ENCODE results near the gene ARR3.
A peak's percentile ranks its signal among the peaks of the same experiment; 100 is the strongest.
"Not testable (repeated sequence)": the region's sequence is repeated elsewhere in the genome, so short reads cannot be mapped to it uniquely, and the experiment has no call there.

Gene ARR3

GRCh38 chrX:70268034-70268433, at the start of gene ARR3:
TSS of gene ARR3 (plus strand) at chrX:70268334. CDS start at chrX:70269386, 1,052 bp downstream.
- DNase-seq, result no peak

GRCh38 chrX:70219938-70220764, 48.0 kb upstream of the ARR3 start:
- DNase-seq, result no peak

GRCh38 chrX:70226048-70226447, 42.1 kb upstream of the ARR3 start:
- DNase-seq, result no peak

DNA sequence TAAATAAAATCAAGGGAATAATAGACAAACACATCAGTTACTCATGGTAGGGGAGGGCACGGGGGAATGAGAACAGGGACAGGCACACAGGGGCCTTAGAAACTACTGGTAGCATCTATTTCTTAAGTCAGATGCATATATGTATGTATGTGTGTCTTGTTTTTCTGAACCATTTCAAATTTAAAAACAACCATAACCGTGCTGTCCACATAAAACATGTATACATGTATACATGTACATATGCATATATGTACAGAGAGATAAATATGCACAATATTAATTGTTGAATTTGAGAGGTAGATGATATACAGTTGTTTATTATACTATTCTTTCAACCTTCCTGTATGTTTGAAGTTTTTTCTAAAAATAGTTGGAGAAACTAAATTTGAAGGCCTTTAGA, 41.4 kb upstream of the ARR3 start:
- DNase-seq, result no peak

DNA sequence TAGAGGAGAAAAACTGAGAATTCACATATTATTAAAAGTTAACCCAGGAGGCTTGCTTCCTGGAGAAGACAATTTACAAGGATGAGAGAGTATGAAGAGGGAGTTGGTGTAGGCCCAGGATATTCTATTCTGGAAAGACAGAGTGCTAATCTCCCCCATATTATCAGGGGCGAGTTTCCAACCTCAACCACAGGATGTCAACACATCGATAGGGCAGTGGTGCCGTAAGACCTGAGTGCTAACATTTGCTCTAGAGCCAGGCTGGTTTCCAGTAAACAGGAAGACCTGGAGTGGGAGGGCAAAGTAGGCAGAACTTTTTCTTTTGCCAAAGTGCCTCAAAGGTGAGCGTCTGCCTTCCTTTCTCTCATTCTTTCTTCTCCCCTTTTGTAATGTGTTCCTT, 36.5 kb upstream of the ARR3 start:
- no peak for DNase-seq

DNA sequence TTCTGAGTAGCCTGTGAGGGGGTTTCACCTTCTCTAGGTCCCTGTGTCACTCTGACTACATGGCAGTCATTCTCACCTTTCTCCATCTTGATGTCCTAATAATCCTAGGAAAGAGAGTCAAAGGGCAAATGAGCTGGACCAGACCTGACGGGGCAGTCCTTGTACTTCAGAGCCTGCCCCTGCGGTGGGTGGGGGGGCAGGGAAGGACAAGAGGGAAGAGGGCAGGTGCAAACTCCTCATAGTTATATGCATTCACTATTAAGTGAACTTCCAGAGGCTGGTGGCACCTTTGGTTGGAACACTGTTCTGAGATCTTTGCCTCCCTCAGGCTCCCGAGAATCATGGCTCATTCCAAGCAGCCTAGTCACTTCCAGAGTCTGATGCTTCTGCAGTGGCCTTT, 33.8 kb upstream of the ARR3 start, which contains the start of gene AWAT1:
Gene AWAT1, plus strand, starts transcription at position 301 of the 400 bp plus-strand sequence. Its CDS starts 41 bp downstream, at position 342.
- DNase-seq, result no peak

DNA sequence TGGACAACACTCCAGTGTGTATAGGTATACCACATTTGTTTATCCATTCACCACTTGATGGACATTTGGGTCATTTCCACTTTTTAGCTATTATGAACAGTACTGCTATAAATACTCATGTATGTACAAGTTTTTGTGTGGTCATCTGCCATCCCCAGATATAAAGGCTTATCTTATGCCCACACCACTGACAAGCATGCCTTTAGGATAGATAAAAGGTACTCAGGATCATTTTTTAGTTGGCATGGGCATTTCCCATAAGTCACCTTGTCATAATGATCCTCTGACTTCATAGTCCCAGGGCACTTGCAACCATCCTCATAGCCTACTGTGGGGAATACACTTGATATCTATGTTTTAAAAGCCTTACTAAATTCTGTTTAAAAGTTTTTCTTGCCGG, 27.4 kb upstream of the ARR3 start:
- DNase-seq, result no peak

- no peak for DNase-seq
Measured at GRCh38 chrX:70241501-70241900, 26.6 kb upstream of the ARR3 start.

- not testable (repeated sequence) for DNase-seq
Measured at GRCh38 chrX:70243601-70244000, 24.5 kb upstream of the ARR3 start.

DNA sequence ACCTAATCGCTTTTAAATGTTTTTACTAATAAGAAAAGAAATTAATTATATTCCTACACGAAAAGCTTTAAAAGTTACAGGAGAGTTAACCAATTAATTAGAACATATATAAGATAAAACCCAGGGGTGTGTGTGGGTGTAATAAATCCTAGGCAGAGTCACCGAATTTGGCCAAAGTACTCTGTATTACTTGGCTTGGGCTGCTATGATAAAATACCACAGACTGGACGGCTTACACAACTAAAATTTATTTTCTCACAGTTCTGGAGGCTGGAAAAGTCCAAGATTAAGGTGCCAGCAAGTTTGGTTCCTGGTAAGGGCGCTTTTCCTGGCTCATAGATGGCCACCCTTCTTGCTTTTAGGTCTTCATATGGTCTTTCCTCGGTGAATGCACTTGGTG, 23.3 kb upstream of the ARR3 start:
- no peak for DNase-seq

GRCh38 chrX:70247252-70247651, 20.9 kb upstream of the ARR3 start:
- no peak for DNase-seq

DNA sequence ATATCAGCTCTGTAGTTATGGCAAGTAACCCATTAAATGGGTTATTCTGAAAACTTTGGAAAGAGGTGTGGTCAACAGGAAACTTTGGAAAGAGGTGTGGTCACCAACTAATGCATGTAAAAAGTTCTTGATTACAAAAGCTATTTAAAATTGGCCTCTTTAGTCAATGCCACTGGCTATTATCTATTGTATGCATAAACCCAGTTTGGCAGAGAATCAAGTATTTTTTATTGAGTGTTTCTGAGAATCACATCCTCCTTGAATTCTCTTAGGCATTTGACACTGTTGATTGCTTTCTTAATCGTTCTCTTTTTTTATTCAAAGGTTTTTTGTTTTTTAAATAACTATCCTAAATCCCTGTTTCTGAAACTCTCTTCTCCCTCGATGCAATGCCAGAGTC, 15.6 kb upstream of the ARR3 start:
- no peak for DNase-seq

DNA sequence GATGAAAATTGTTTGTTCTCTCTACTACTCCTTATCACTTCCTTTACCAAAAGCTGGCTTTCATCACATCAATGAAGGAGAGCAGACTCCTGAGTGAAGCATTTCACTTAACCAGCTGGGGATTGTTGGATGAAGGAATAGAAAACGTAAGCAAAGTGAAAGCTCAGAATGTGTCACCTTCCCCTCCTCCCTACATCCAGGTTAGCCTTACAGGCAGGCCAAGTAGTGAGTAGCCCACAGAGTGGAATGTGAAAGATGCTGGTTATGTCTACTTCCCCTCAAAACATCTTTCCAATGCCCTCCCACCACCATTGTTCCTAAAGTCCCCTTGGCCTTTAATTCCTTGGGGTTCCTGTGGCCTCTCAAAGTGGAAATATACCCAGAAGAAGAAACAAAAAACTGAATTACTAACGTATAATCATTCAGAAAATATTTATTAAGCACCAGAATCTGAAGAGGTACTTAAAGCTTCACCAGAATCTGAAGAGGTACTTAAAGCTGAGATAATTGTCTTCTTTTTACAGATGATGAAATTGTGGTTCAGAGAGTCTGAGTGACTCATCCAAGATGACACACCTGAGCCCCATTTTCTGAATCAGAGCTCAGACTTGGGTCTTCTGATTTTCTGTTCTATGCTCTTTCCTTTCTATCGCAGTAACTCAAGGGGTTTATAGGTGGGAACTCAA, 14.6 kb upstream of the ARR3 start:
- DNase-seq, result no peak

GRCh38 chrX:70254063-70254400, 14.1 kb upstream of the ARR3 start:
- no peak for DNase-seq

- DNase-seq, result no peak
Measured at GRCh38 chrX:70254909-70255308, 13.2 kb upstream of the ARR3 start.

GRCh38 chrX:70255452-70255851, 12.7 kb upstream of the ARR3 start:
- no peak for DNase-seq

DNA sequence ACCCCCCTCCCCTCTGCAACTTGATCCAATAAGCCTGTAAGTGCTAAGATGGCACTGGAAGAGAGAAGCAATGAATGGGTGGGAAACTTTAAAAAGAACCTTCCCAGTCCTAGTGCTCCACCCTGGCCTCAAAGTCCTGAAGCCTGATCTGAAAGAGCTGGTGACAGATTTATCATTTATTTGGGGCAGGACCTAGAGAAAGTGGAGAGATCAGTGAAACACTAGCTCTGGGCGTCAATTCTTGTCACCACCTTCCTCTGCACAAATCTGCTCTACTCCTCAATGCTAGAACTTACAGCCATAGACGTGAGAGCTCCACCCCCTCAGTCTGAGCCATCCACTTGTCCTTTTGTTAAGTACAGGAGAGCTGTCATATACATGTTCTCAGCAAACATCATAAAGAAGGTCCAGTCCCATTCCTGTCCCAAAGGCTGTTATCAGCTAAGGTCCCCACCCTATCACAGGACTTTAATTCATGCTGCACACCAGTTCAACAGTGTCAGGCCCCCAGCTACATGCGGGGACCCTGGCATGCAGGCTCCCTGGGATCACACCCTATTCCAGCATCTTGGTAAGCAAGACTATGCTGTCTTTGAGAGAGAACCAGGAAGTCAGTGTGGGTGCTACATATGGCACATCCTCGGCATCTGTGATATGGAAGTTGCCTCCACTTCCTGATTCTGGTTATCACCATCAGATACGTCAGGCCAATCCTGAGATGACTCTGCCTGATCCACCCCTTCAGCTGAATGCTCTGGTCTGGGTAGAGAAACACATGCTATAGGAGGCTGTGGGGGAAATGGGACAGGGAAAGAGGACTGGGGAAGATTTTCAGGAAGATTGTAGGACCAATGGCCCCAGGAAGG, 10.5 kb upstream of the ARR3 start:
- no peak for DNase-seq

DNA sequence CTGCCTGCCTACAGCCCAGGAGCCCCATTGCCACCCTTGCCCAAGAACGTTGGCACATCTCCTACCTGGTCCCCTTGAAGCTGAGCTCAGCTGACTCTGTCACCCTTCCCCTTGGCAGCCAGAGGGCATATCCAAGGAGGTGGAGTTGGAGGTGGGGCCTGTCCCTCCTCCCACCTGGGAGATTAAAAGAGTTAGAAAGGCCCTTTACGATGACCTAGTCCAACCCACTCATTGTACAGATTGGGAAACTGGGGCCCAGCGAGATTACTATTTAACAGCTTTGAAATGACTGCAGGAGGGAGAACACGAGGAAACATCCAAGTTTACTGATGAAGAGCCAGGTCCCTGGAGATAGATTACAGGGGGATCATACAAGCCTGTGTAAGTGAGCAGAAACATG, 8.0 kb upstream of the ARR3 start, which contains the start of gene P2RY4:
Gene P2RY4, minus strand, starts transcription at position 101 of the 400 bp plus-strand sequence. CDS start 580 bp downstream, outside the sequence.
- no peak for DNase-seq

GRCh38 chrX:70262952-70263567, 5.1 kb upstream of the ARR3 start:
- peak; percentile 16 for DNase-seq

DNA sequence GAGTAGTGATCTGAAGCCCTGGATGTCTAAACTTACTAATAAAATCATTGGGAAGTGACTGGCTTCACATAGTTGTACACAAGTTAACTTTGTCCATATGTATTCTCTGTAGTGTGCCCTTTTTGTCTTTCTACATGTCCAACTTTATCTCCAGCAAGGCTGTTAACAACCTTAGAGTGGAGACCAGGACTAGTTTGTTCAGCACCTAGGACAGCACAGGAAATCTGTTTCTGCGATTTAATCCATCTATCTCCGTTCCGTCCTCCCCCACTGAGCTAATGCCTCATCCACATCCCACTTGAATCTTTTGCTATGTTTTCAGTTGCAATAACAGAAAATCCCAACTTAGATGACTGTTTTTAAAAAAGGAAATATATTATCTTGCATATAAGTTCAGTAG, 3.4 kb upstream of the ARR3 start:
- no peak for DNase-seq

GRCh38 chrX:70274029-70274428, 5.9 kb downstream of the ARR3 start:
- DNase-seq, result not testable (repeated sequence)

DNA sequence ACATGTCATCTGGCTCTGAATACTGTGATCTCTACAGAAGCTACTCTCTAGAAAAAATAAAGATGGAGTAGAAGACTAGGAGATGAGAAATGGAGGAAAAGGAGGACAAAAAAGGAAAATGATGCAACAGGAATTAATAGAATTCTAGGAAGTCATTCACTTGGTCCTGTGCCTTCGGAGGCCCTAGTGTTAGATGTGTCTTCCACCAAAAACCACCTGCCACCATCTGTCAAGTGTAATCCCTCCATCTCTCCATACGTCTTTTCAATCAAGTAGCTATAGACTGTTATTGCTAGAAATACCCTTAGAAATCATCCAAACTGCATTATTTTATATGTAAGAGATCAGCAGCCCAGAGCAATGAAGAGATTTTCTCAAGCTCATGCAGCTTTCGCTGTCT, 10.9 kb downstream of the ARR3 start:
- no peak for DNase-seq

- no peak for DNase-seq
Measured at GRCh38 chrX:70280573-70280972, 12.4 kb downstream of the ARR3 start.

Data from right hindlimb (tissue), 1 donor.